SU-DHL-6 (cell line): ENCODE results near the gene HSD17B12.

Experiments used
- H2AFZ ChIP-seq: fragments of 200-600 bp; sonication (generic); 2 replicates; pipeline ENCODE4 v1.6.1; 2014; ENCODE audit warnings: low read depth, mild to moderate bottlenecking, moderate library complexity, mixed read lengths, antibody characterized with exemption, low read length; ENCODE audit not compliant: severe bottlenecking
- H3F3A ChIP-seq: fragments of 200-600 bp; shearing (Covaris generic); 2 replicates; pipeline ENCODE4 v1.6.0; 2016; ENCODE audit warnings: antibody characterized with exemption, mild to moderate bottlenecking; ENCODE audit not compliant: insufficient read depth
- H3K27ac ChIP-seq: fragments of 200-600 bp; sonication (generic); 2 replicates; pipeline ENCODE4 v1.5.1; 2016; ENCODE audit warnings: low read depth, mild to moderate bottlenecking, low read length, moderate library complexity, mixed read lengths
- H3K27me3 ChIP-seq: fragments of 200-600 bp; sonication (generic), shearing (Covaris generic); 2 replicates; pipeline ENCODE4 v1.6.0; 2014; ENCODE audit warnings: mild to moderate bottlenecking, low read length
- H3K36me3 ChIP-seq: fragments of 200-600 bp; sonication (generic); 2 replicates; pipeline ENCODE4 v1.6.1; 2014; ENCODE audit warnings: mild to moderate bottlenecking, low read length, mixed read lengths
- H3K4me2 ChIP-seq: fragments of 300-600, 200-600 bp; shearing (Covaris generic), sonication (generic); 2 replicates; pipeline ENCODE4 v1.6.0; 2014; ENCODE audit warnings: low read length, low read depth, mild to moderate bottlenecking; ENCODE audit not compliant: poor library complexity, severe bottlenecking
- H3K4me3 ChIP-seq: fragments of 200-600 bp; sonication (generic); 2 replicates; pipeline ENCODE4 v1.5.1; 2014; ENCODE audit warnings: antibody characterized with exemption, low read length, mild to moderate bottlenecking, mixed read lengths; ENCODE audit not compliant: insufficient read depth, poor library complexity, severe bottlenecking
- H3K79me2 ChIP-seq: fragments of 200-600 bp; sonication (generic); 2 replicates; pipeline ENCODE4 v1.6.1; 2014; ENCODE audit warnings: mild to moderate bottlenecking, low read length, moderate library complexity; ENCODE audit not compliant: insufficient read depth
- H3K9ac ChIP-seq: fragments of 200-600 bp; sonication (generic); 2 replicates; pipeline ENCODE4 v1.7.0; 2014; ENCODE audit warnings: mild to moderate bottlenecking, low read length
- H3K9me2 ChIP-seq: fragments of 200-600 bp; sonication (generic); replicated peaks from 2 replicates; pipeline ENCODE4 v1.6.1; 2014; ENCODE audit warnings: low read length; ENCODE audit not compliant: insufficient read depth
- H3K9me3 ChIP-seq: fragments of 200-600 bp; sonication (generic); 2 replicates; pipeline ENCODE4 v1.6.1; 2014; ENCODE audit warnings: low read length, mixed read lengths; ENCODE audit not compliant: insufficient read depth
- H4K20me1 ChIP-seq: fragments of 200-600 bp; sonication (generic); 2 replicates; pipeline ENCODE4 v1.6.1; 2014; ENCODE audit warnings: low read depth, mild to moderate bottlenecking, antibody characterized with exemption, low read length, moderate library complexity, mixed read lengths
- CTCF ChIP-seq: fragments of 200-600 bp; sonication (generic); IDR thresholded peaks from one replicate; pipeline ENCODE4 v1.5.1; 2017; ENCODE audit warnings: antibody characterized with exemption, mild to moderate bottlenecking, low read length, moderate library complexity; ENCODE audit not compliant: insufficient read depth, poor library complexity, severe bottlenecking
- EZH2phosphoT487 ChIP-seq: fragments of 200-600 bp; sonication (generic), shearing (Covaris generic); conservative IDR thresholded peaks from 2 replicates; pipeline ENCODE4 v1.6.1; 2018; ENCODE audit warnings: mild to moderate bottlenecking, antibody characterized with exemption, low read length, moderate library complexity, mixed read lengths

HSD17B12 gene

GRCh38 chr11:43779306-43779705, 98.8 kb downstream of the HSD17B12 start:
- H3K9me2 ChIP-seq, result no peaks in the 10 kb centered on the region
- no peak overlapping the region for H3K9ac ChIP-seq
- peaks cover 5% of the 10 kb centered on the region; the same call in 1 of the 2 replicates for H3K79me2 ChIP-seq
- no peaks in the 10 kb centered on the region for H4K20me1 ChIP-seq
- H3F3A ChIP-seq, result no peaks in the 10 kb centered on the region
- H3K4me3 ChIP-seq, result no peak overlapping the region
- no peak overlapping the region for H3K4me2 ChIP-seq
- peaks cover 8% of the 10 kb centered on the region; the same call in 1 of the 2 replicates for H3K9me3 ChIP-seq
- no peak overlapping the region for H3K27ac ChIP-seq
- H3K27me3 ChIP-seq, result no peaks in the 10 kb centered on the region
- peaks cover 30% of the 10 kb centered on the region; the same call in 1 of the 2 replicates for H3K36me3 ChIP-seq
- H2AFZ ChIP-seq, result no peak overlapping the region
- no peak for TF ChIP-seq CTCF
- no peak for TF ChIP-seq EZH2phosphoT487

- Histone ChIP-seq H4K20me1 (no peaks in the 10 kb centered on the region), H3K9me3 (peaks cover 18% of the 10 kb centered on the region; the same call in 1 of the 2 replicates), H3K36me3 (peaks cover 31% of the 10 kb centered on the region), H3F3A (peaks cover 6% of the 10 kb centered on the region), H3K4me3 (no peak overlapping the region), H2AFZ (no peak overlapping the region), H3K27me3 (no peaks in the 10 kb centered on the region), H3K4me2 (no peak overlapping the region), H3K9ac (no peak overlapping the region), H3K79me2 (peaks cover 15% of the 10 kb centered on the region), H3K9me2 (no peaks in the 10 kb centered on the region), H3K27ac (no peak overlapping the region)
- no peak for TF ChIP-seq CTCF
- TF ChIP-seq EZH2phosphoT487, result no peak
These were observed 103.8 kb downstream of the HSD17B12 start for GRCh38 chr11:43784301-43784700.

- Histone ChIP-seq H3K79me2 (peaks cover 15% of the 10 kb centered on the region), H3K4me2 (no peak overlapping the region), H3K9me2 (no peaks in the 10 kb centered on the region), H3K4me3 (no peak overlapping the region), H2AFZ (no peak overlapping the region), H4K20me1 (no peaks in the 10 kb centered on the region), H3K36me3 (peaks cover 31% of the 10 kb centered on the region), H3F3A (peaks cover 6% of the 10 kb centered on the region), H3K9me3 (peaks cover 18% of the 10 kb centered on the region; the same call in 1 of the 2 replicates), H3K27ac (no peak overlapping the region), H3K27me3 (no peaks in the 10 kb centered on the region), H3K9ac (no peak overlapping the region)
- TF ChIP-seq EZH2phosphoT487 (no peak), CTCF (no peak)
These were observed 104.3 kb downstream of the HSD17B12 start for GRCh38 chr11:43784866-43785265.
